NCI-H1930 (cell line): Measurements from ENCODE around the gene FHIT.

Experiments used
- DNase-seq, 2 experiments: peaks; one replicate each; lab custom pipeline; 2025; lab: John Stamatoyannopoulos, UW

FHIT gene

DNA sequence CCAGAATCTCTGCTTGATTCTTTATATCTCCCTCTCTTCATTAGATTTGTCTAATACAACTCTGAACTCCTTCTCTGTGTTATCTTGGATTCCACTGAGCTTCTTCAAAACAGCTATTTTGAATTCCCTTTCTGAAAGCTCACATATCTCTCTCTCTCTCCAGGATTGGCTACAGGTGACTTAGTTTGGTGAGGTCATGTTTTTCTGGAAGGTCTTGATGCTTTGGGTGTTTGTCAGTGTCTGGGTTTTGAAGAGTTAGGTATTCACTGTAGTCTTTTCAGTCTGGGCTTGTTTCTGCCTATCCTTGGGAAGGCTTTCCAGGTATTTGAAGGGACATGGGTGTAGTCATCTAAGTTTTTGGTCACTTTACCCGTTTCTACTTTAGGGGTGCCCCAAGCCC, 781.8 kb downstream of the FHIT start:
- no peak for DNase-seq

- DNase-seq: no peak
Measured at GRCh38 chr3:60463685-60464084, 787.6 kb downstream of the FHIT start.

DNA sequence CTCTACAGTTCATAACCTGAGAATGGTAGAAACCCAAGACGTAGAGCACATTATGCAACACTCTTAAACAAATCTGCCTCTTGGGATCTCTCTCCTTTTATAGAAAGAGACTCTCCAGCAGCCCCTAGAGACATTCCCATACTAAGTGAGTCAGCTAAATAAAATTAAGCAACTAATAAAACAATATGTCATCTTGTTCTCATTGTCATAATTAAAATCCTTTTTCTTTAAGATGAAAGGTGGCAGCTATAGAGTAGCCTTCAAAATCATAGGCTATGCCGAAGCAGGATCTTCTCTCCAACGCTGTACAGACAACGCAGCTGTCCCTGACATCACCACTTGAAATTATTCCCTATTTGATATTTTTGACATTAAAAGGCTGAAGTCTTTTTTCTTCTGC, 790.0 kb downstream of the FHIT start:
- no peak for DNase-seq

- DNase-seq: no peak
Measured at GRCh38 chr3:60456180-60456579, 795.1 kb downstream of the FHIT start.

DNA sequence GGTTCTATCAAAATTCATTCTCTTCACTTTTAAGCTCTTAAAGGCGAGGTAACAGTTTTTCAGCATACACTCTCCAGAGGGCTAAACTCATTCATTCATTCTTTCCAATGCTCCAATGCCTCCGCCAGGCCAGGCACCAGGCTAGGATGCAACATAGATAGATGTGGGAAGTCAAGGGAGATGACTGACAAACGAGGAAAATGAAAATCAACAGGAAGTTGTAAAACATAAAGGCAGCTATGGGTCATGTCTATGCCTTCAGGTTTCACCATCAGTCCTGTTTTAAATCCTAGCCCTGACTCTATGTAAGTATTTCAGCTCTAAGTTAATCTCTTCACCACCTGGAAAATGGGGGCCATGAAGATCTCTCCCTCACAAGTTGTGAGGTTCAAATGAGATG, 797.9 kb downstream of the FHIT start:
- no peak for DNase-seq

DNA sequence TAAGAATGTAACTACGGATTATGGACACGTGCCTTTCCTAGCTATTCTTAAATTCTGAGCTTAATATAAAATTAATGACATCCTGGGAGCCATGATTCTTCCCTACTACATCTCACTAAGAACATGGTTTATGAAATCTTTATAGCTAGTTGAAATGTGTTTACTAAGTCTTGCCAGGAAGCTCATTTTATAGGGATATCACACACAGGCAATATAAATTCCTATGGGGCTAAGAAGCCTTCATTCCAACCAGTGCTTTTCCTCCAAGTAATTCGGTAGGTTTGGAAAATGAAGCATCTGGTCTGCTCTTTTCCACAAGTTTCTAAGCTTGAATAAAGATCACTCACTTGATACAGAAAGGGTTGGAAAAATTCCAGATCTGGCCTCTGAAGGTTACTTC, 802.6 kb downstream of the FHIT start:
- DNase-seq: no peak

GRCh38 chr3:60445446-60445845, 805.8 kb downstream of the FHIT start:
- no peak for DNase-seq

GRCh38 chr3:60444898-60445437, 806.3 kb downstream of the FHIT start:
- DNase-seq: no peak

GRCh38 chr3:60440869-60441268, 810.4 kb downstream of the FHIT start:
- no peak for DNase-seq

DNA sequence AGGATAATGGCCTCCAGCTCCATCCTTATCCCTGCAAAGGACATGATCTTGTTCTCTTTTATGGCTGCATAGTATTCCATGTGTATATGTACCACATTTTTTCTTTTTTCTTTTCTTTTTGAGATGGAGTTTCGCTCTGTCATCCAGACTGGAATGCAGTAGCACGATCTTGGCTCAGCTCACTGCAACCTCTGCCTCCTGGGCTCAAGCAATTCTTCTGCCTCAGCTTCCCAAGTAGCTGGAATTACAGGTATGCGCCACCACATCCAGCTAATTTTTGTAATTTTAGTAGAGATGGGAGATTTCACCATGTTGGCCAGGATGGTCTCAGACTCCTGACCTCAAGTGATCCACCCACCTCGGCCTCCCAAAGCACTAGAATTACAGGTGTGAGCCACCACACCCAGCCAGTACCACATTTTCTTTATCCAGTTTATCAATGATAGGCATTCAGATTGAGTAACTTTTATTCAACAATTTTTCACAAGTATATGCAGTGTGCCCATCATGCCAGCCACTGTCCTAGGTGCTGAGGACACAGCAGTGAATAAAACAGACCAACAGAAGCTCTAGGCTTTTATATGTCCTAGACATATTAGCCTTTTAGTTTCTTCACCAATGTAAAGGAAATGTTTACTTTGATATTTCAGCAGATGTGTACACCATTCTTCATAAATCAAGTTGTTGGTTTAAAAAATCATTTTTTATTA, 815.2 kb downstream of the FHIT start:
- no peak for DNase-seq

DNA sequence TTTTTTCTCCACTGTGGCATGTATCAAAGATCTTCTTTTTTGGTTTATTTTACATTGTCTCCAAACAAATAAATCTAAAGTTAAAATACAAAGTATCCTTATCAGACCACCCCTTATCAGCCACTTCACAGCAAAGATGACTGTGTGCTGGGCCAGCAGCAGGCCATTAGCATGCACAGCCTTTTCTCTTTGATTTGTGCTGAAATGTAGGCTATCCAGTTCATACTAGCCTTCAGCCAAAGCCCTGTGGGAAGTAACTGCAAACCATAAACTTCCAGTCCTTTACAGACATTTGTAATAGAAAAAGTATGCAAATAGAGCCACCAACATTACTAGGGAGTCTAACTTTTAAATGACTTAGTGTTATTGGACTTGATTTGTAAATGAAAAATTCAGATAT, 816.3 kb downstream of the FHIT start:
- DNase-seq: no peak

DNA sequence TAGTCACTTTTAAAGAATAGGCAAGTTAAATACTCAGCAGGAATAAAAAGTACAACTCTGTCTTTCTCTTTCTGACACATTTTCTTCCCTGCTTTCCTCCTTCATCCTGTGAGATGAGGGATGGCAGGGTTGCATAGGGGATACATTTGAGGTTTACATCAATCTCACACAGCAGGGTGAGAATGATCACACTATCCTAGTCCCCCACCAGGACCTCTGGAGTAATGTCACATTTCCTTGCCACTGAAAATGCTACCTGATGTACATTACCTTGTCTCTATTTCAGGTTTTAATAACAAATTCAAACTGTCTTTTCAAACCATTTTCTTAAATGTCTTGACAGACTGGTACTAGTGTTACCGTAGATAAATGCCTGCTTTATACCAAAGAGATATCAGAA, 816.9 kb downstream of the FHIT start:
- no peak for DNase-seq

DNA sequence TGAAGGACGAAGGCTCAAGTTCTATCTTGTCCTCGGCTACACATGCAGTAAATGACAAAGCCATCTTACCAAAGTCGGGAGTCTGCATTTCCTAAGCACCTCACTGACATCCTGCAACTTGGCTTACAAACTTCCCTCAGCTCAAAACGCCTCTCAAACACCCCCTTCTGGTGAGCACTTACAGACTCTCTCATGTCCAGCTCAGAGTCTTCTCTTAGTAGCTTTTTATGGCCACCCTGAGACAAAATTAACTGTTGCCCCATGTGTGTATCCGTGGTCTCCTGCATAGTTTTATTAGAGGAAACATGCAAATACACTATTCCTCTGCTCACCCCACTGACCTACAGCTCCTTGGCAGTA, 819.7 kb downstream of the FHIT start:
- no peak for DNase-seq

DNA sequence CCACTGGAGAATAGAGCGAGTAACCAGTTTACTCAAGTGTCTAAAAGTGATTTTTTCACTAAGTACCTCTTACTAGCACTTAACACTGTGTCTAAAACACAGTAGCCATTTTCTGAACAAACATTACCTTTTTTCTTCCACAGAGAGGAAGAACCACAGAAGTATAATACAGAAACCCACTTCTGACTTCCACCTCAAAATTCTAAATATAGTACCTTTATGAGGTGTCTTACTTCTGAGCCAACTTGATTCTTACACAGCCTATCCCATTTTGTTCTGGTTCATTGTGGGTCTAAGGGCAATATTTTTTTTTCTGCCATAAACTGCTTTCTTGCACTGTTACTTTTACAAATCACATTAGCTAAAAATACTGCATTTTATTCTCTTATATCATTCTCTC, 821.0 kb downstream of the FHIT start:
- no peak for DNase-seq

- no peak for DNase-seq
Measured at GRCh38 chr3:60427109-60427508, 824.1 kb downstream of the FHIT start.

DNA sequence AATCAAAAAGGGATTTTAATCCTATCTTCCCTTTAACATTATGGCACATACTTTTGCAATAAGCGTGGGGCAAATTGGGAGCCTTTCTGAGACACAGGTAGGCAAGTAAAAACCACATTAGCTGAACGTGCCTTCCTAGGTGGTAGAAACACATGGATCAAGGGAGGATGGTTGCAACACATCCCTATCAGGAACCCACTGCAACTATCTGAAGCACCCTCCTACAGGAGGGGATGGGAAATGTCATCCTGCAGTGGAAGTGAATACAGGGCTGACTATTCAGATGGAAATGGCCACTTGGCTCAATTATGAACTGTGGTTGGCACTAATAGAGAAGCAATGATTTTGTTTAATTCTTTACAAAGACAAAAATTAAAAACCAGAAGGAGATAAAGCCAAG, 826.3 kb downstream of the FHIT start:
- no peak for DNase-seq

GRCh38 chr3:60424034-60424433, 827.2 kb downstream of the FHIT start:
- no peak for DNase-seq

DNA sequence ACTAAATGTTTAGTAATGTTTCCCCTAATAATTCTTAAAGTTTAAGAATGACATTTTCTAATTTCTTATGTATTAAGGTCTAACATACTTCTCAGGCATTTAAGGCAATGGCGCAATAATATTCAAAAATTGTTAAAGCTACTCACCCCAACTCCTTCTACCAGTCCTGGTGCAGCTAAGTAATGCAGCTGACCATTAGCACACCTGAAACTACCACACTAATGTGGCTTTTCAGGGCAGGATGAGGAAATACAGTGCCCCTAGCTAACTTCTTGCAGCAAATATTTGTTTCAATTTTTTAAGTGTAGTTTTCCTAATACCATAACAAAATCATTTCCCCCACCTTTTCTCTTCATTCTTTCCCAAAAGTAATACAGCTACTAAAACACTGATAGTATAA, 827.7 kb downstream of the FHIT start:
- no peak for DNase-seq

GRCh38 chr3:60421749-60422446, 829.4 kb downstream of the FHIT start:
- no peak for DNase-seq

DNA sequence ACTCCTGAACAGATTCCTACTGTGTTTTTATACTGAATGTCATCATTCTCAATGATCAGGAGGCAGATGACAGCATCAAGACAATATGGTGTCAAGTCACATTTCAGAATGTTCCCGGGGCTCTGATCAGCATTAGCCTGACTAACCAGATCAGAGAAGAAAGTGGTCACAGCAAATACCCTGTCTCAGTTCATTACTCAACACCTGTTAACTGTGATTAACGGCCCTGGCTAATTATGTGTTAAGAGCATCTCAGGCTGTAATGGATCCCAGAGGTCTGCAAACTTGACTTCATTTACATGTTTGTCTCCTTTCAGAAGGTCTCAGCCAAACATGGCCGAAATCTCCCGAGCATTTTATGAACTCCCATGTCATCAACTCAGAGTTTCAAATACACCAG, 833.7 kb downstream of the FHIT start:
- no peak for DNase-seq

DNA sequence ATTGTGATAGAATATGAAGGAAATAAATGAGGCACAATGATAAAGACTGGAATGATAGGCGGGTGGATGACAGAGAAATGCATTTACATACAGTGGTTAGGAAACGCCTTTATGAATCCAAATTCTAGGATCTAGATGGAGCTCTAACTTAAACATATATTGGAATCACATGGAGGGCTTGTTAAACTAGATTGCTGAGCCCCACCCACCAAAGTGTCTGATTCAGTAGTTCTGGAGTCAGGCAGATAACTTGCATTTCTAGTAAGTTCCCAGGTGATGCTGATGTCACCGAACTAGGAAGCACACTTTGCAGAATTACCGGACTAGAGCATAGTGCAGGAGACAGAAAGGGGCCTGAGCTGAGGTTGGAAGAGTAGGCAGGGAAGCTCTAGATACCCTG, 837.2 kb downstream of the FHIT start:
- DNase-seq: no peak

- no peak for DNase-seq
Measured at GRCh38 chr3:60413551-60413950, 837.7 kb downstream of the FHIT start.

- no peak for DNase-seq
Measured at GRCh38 chr3:60403866-60404265, 847.4 kb downstream of the FHIT start.

- no peak for DNase-seq
Measured at GRCh38 chr3:60402931-60403330, 848.3 kb downstream of the FHIT start.
